ENCODE results near the gene DPF3.

Gene DPF3

GRCh38 chr14:72614891-72615415 is 278.9 kb downstream of the DPF3 start:
- H3K4me2 ChIP-seq (ENCODE audit: low read length), result no peak overlapping the region
- no peak overlapping the region for H2AK5ac ChIP-seq (ENCODE audit: low read length)
- H3K79me2 ChIP-seq (ENCODE audit: control insufficient read depth, insufficient read depth, low read length), result no peaks in the 10 kb centered on the region
- no peak for DNase-seq
- H3K56ac ChIP-seq (ENCODE audit: low read length), result no peak overlapping the region
- no peaks in the 10 kb centered on the region for H3K4me1 ChIP-seq (ENCODE audit: control insufficient read depth, low read depth, low read length)
- peak overlapping the region; percentile 6 for H3K4ac ChIP-seq (ENCODE audit: low read depth, low read length)
- H4K5ac ChIP-seq (ENCODE audit: low read length), result no peak overlapping the region
- no peaks in the 10 kb centered on the region for H3K27me3 ChIP-seq (ENCODE audit: insufficient read depth, low read length, poor library complexity)
- H3K36me3 ChIP-seq (ENCODE audit: control insufficient read depth, insufficient read depth, low read length), result no peaks in the 10 kb centered on the region
- no CpG with 5 or more reads among the region's 11 CpGs for WGBS (ENCODE audit: extremely low coverage, insufficient coverage, low lambda C conversion rate)
- no peak overlapping the region for H2BK120ac ChIP-seq (ENCODE audit: low read depth, low read length)
- no peak overlapping the region for H2BK15ac ChIP-seq (replicated peaks; ENCODE audit: low read depth)
- no peak overlapping the region for H3K27ac ChIP-seq (ENCODE audit: low read depth, low read length)
- no peak overlapping the region for H3K18ac ChIP-seq (ENCODE audit: low read length)
- H4K8ac ChIP-seq (ENCODE audit: low read depth, low read length), result no peak overlapping the region
- H3K79me1 ChIP-seq (ENCODE audit: low read length), result no peaks in the 10 kb centered on the region
- no peak overlapping the region for H3K9ac ChIP-seq (ENCODE audit: low read length)
- no peak overlapping the region for H3K4me3 ChIP-seq (ENCODE audit: low read length)
- no peak overlapping the region for H3K23ac ChIP-seq (ENCODE audit: low read length)
- no peak overlapping the region for H2BK5ac ChIP-seq (ENCODE audit: low read length)

GRCh38 chr14:72614365-72614764 is 279.5 kb downstream of the DPF3 start:
- H3K4me1 ChIP-seq (ENCODE audit: control insufficient read depth, low read depth, low read length), result no peaks in the 10 kb centered on the region
- H3K4me3 ChIP-seq (ENCODE audit: low read length), result no peak overlapping the region
- no peak overlapping the region for H3K9ac ChIP-seq (ENCODE audit: low read length)
- WGBS (ENCODE audit: extremely low coverage, insufficient coverage, low lambda C conversion rate), result no CpG with 5 or more reads among the region's 3 CpGs
- H3K79me2 ChIP-seq (ENCODE audit: control insufficient read depth, insufficient read depth, low read length), result no peaks in the 10 kb centered on the region
- H3K23ac ChIP-seq (ENCODE audit: low read length), result no peak overlapping the region
- no peak overlapping the region for H3K18ac ChIP-seq (ENCODE audit: low read length)
- no peak overlapping the region for H2BK5ac ChIP-seq (ENCODE audit: low read length)
- H3K56ac ChIP-seq (ENCODE audit: low read length), result no peak overlapping the region
- no peak overlapping the region for H3K27ac ChIP-seq (ENCODE audit: low read depth, low read length)
- no peaks in the 10 kb centered on the region for H3K36me3 ChIP-seq (ENCODE audit: control insufficient read depth, insufficient read depth, low read length)
- no peaks in the 10 kb centered on the region for H3K27me3 ChIP-seq (ENCODE audit: insufficient read depth, low read length, poor library complexity)
- no peak overlapping the region for H4K5ac ChIP-seq (ENCODE audit: low read length)
- H2BK120ac ChIP-seq (ENCODE audit: low read depth, low read length), result no peak overlapping the region
- H2AK5ac ChIP-seq (ENCODE audit: low read length), result no peak overlapping the region
- DNase-seq, result no peak
- no peak overlapping the region for H2BK15ac ChIP-seq (replicated peaks; ENCODE audit: low read depth)
- H3K4ac ChIP-seq (ENCODE audit: low read depth, low read length), result no peak overlapping the region
- no peaks in the 10 kb centered on the region for H3K79me1 ChIP-seq (ENCODE audit: low read length)
- H4K8ac ChIP-seq (ENCODE audit: low read depth, low read length), result no peak overlapping the region
- H3K4me2 ChIP-seq (ENCODE audit: low read length), result no peak overlapping the region

- Histone ChIP-seq H3K9ac (ENCODE audit: low read length) (no peak overlapping the region), H3K36me3 (ENCODE audit: control insufficient read depth, insufficient read depth, low read length) (no peaks in the 10 kb centered on the region), H4K5ac (ENCODE audit: low read length) (no peak overlapping the region), H3K56ac (ENCODE audit: low read length) (no peak overlapping the region), H3K27ac (ENCODE audit: low read depth, low read length) (no peak overlapping the region), H4K8ac (ENCODE audit: low read depth, low read length) (no peak overlapping the region), H3K27me3 (ENCODE audit: insufficient read depth, low read length, poor library complexity) (no peaks in the 10 kb centered on the region), H3K4me2 (ENCODE audit: low read length) (no peak overlapping the region), H3K4me1 (ENCODE audit: control insufficient read depth, low read depth, low read length) (no peaks in the 10 kb centered on the region), H3K4ac (ENCODE audit: low read depth, low read length) (no peak overlapping the region), H3K23ac (ENCODE audit: low read length) (no peak overlapping the region), H3K18ac (ENCODE audit: low read length) (no peak overlapping the region), H2AK5ac (ENCODE audit: low read length) (no peak overlapping the region), H2BK15ac (replicated peaks; ENCODE audit: low read depth) (no peak overlapping the region), H3K79me2 (ENCODE audit: control insufficient read depth, insufficient read depth, low read length) (no peaks in the 10 kb centered on the region), H3K79me1 (ENCODE audit: low read length) (no peaks in the 10 kb centered on the region), H2BK120ac (ENCODE audit: low read depth, low read length) (no peak overlapping the region), H3K4me3 (ENCODE audit: low read length) (no peak overlapping the region), H2BK5ac (ENCODE audit: low read length) (no peak overlapping the region)
- no peak for DNase-seq
- WGBS (ENCODE audit: extremely low coverage, insufficient coverage, low lambda C conversion rate), result no CpG with 5 or more reads among the region's 2 CpGs
These were observed 280.0 kb downstream of the DPF3 start for GRCh38 chr14:72613975-72614319.

GRCh38 chr14:72613231-72613974 is 280.5 kb downstream of the DPF3 start:
- Histone ChIP-seq H3K4me3 (ENCODE audit: low read length) (no peak overlapping the region), H3K79me1 (ENCODE audit: low read length) (no peaks in the 10 kb centered on the region), H4K8ac (ENCODE audit: low read depth, low read length) (no peak overlapping the region), H3K36me3 (ENCODE audit: control insufficient read depth, insufficient read depth, low read length) (no peaks in the 10 kb centered on the region), H3K9ac (ENCODE audit: low read length) (no peak overlapping the region), H2BK15ac (replicated peaks; ENCODE audit: low read depth) (no peak overlapping the region), H3K56ac (ENCODE audit: low read length) (no peak overlapping the region), H3K4me2 (ENCODE audit: low read length) (no peak overlapping the region), H3K27me3 (ENCODE audit: insufficient read depth, low read length, poor library complexity) (no peaks in the 10 kb centered on the region), H2BK120ac (ENCODE audit: low read depth, low read length) (no peak overlapping the region), H4K5ac (ENCODE audit: low read length) (no peak overlapping the region), H3K18ac (ENCODE audit: low read length) (no peak overlapping the region), H3K27ac (ENCODE audit: low read depth, low read length) (no peak overlapping the region), H2AK5ac (ENCODE audit: low read length) (no peak overlapping the region), H2BK5ac (ENCODE audit: low read length) (no peak overlapping the region), H3K4ac (ENCODE audit: low read depth, low read length) (no peak overlapping the region), H3K79me2 (ENCODE audit: control insufficient read depth, insufficient read depth, low read length) (no peaks in the 10 kb centered on the region), H3K23ac (ENCODE audit: low read length) (no peak overlapping the region), H3K4me1 (ENCODE audit: control insufficient read depth, low read depth, low read length) (no peaks in the 10 kb centered on the region)
- no peak for DNase-seq
- no CpG with 5 or more reads among the region's 13 CpGs for WGBS (ENCODE audit: extremely low coverage, insufficient coverage, low lambda C conversion rate)

- no peak overlapping the region for H3K27ac ChIP-seq (ENCODE audit: low read depth, low read length)
- H3K36me3 ChIP-seq (ENCODE audit: control insufficient read depth, insufficient read depth, low read length), result no peaks in the 10 kb centered on the region
- no peak overlapping the region for H3K18ac ChIP-seq (ENCODE audit: low read length)
- no peak for DNase-seq
- H3K79me1 ChIP-seq (ENCODE audit: low read length), result no peaks in the 10 kb centered on the region
- WGBS (ENCODE audit: extremely low coverage, insufficient coverage, low lambda C conversion rate), result no CpG with 5 or more reads among the region's 4 CpGs
- H4K5ac ChIP-seq (ENCODE audit: low read length), result no peak overlapping the region
- no peak overlapping the region for H3K9ac ChIP-seq (ENCODE audit: low read length)
- H3K4me3 ChIP-seq (ENCODE audit: low read length), result no peak overlapping the region
- H2BK120ac ChIP-seq (ENCODE audit: low read depth, low read length), result no peak overlapping the region
- no peak overlapping the region for H2BK15ac ChIP-seq (replicated peaks; ENCODE audit: low read depth)
- no peaks in the 10 kb centered on the region for H3K79me2 ChIP-seq (ENCODE audit: control insufficient read depth, insufficient read depth, low read length)
- H3K23ac ChIP-seq (ENCODE audit: low read length), result no peak overlapping the region
- H3K4ac ChIP-seq (ENCODE audit: low read depth, low read length), result no peak overlapping the region
- no peaks in the 10 kb centered on the region for H3K4me1 ChIP-seq (ENCODE audit: control insufficient read depth, low read depth, low read length)
- H2AK5ac ChIP-seq (ENCODE audit: low read length), result no peak overlapping the region
- no peaks in the 10 kb centered on the region for H3K27me3 ChIP-seq (ENCODE audit: insufficient read depth, low read length, poor library complexity)
- no peak overlapping the region for H2BK5ac ChIP-seq (ENCODE audit: low read length)
- no peak overlapping the region for H4K8ac ChIP-seq (ENCODE audit: low read depth, low read length)
- H3K4me2 ChIP-seq (ENCODE audit: low read length), result no peak overlapping the region
- no peak overlapping the region for H3K56ac ChIP-seq (ENCODE audit: low read length)
These were observed 281.9 kb downstream of the DPF3 start for GRCh38 chr14:72612041-72612440.

GRCh38 chr14:72611506-72611905 is 282.4 kb downstream of the DPF3 start:
- Histone ChIP-seq H3K36me3 (ENCODE audit: control insufficient read depth, insufficient read depth, low read length) (no peaks in the 10 kb centered on the region), H4K5ac (ENCODE audit: low read length) (no peak overlapping the region), H2BK15ac (replicated peaks; ENCODE audit: low read depth) (no peak overlapping the region), H2AK5ac (ENCODE audit: low read length) (no peak overlapping the region), H3K23ac (ENCODE audit: low read length) (no peak overlapping the region), H3K79me1 (ENCODE audit: low read length) (no peaks in the 10 kb centered on the region), H3K4me2 (ENCODE audit: low read length) (no peak overlapping the region), H4K8ac (ENCODE audit: low read depth, low read length) (no peak overlapping the region), H3K27me3 (ENCODE audit: insufficient read depth, low read length, poor library complexity) (no peaks in the 10 kb centered on the region), H3K18ac (ENCODE audit: low read length) (no peak overlapping the region), H3K4ac (ENCODE audit: low read depth, low read length) (no peak overlapping the region), H3K27ac (ENCODE audit: low read depth, low read length) (no peak overlapping the region), H2BK5ac (ENCODE audit: low read length) (no peak overlapping the region), H3K4me1 (ENCODE audit: control insufficient read depth, low read depth, low read length) (no peaks in the 10 kb centered on the region), H3K79me2 (ENCODE audit: control insufficient read depth, insufficient read depth, low read length) (no peaks in the 10 kb centered on the region), H3K4me3 (ENCODE audit: low read length) (no peak overlapping the region), H2BK120ac (ENCODE audit: low read depth, low read length) (no peak overlapping the region), H3K9ac (ENCODE audit: low read length) (no peak overlapping the region), H3K56ac (ENCODE audit: low read length) (no peak overlapping the region)
- WGBS (ENCODE audit: extremely low coverage, insufficient coverage, low lambda C conversion rate), result no CpG with 5 or more reads among the region's 4 CpGs
- no peak for DNase-seq
